ENCODE results near the gene MYPOP. TPM values are rescaled to one million over a fixed set of nuclear protein-coding genes. Genes with fewer than 3 reads are reported as not detected.

MYPOP gene
- total RNA-seq, 4 donors from 2014 or later: 4.1 to 17.7 (median 14.2) TPM

- Histone ChIP-seq H3K27ac (no peak overlapping the region), H3K9me3 (no peaks in the 10 kb centered on the region), H3K36me3 (no peaks in the 10 kb centered on the region), H3K27me3 (no peaks in the 10 kb centered on the region), H3K4me1 (no peaks in the 10 kb centered on the region), H3K4me3 (no peak overlapping the region)
- no peak for DNase-seq
- TF ChIP-seq CTCF (IDR thresholded peaks at IDR 0.05) (no peak), POLR2A (IDR thresholded peaks at IDR 0.05) (no peak)
Observed at GRCh38 chr19:45918721-45919120, 16.3 kb upstream of the MYPOP start.

GRCh38 chr19:45917421-45918091 is 15.1 kb upstream of the MYPOP start:
- TF ChIP-seq CTCF (IDR thresholded peaks at IDR 0.05): no peak
- no peak for TF ChIP-seq POLR2A (IDR thresholded peaks at IDR 0.05)
- no peak for DNase-seq
- Histone ChIP-seq H3K36me3 (no peaks in the 10 kb centered on the region), H3K27ac (no peak overlapping the region), H3K27me3 (no peaks in the 10 kb centered on the region), H3K9me3 (no peaks in the 10 kb centered on the region), H3K4me1 (no peaks in the 10 kb centered on the region), H3K4me3 (no peak overlapping the region)

GRCh38 chr19:45913874-45914830 is 11.7 kb upstream of the MYPOP start, which contains the start of gene NANOS2:
Gene NANOS2, minus strand, starts transcription at chr19:45914778. Its CDS starts 85 bp downstream, at chr19:45914693.
- DNase-seq: no peak
- no peak for TF ChIP-seq CTCF (IDR thresholded peaks at IDR 0.05)
- TF ChIP-seq POLR2A (IDR thresholded peaks at IDR 0.05): no peak
- no peaks in the 10 kb centered on the region for H3K36me3 ChIP-seq
- H3K4me3 ChIP-seq: no peak within 1 kb of the TSS
- no peak within 1 kb of the TSS for H3K27ac ChIP-seq
- H3K27me3 ChIP-seq: no peaks in the 10 kb centered on the region
- no peaks in the 10 kb centered on the region for H3K9me3 ChIP-seq
- H3K4me1 ChIP-seq: no peaks in the 10 kb centered on the region

- Histone ChIP-seq H3K27ac (no peak overlapping the region), H3K27me3 (no peaks in the 10 kb centered on the region), H3K4me3 (no peak overlapping the region), H3K36me3 (no peaks in the 10 kb centered on the region), H3K4me1 (no peaks in the 10 kb centered on the region), H3K9me3 (no peaks in the 10 kb centered on the region)
- no peak for TF ChIP-seq POLR2A (IDR thresholded peaks at IDR 0.05)
- no peak for TF ChIP-seq CTCF (IDR thresholded peaks at IDR 0.05)
- DNase-seq: no peak
Observed at GRCh38 chr19:45911291-45911690, 8.9 kb upstream of the MYPOP start.

- no peak for TF ChIP-seq POLR2A (IDR thresholded peaks at IDR 0.05)
- TF ChIP-seq CTCF (IDR thresholded peaks at IDR 0.05): no peak
Observed at GRCh38 chr19:45908956-45909355, 6.5 kb upstream of the MYPOP start.

More at GRCh38 chr19:45908956-45909355, 6.5 kb upstream of the MYPOP start:
- Histone ChIP-seq H3K27ac (no peak overlapping the region), H3K4me3 (no peak overlapping the region), H3K9me3 (no peaks in the 10 kb centered on the region), H3K4me1 (no peaks in the 10 kb centered on the region), H3K27me3 (no peaks in the 10 kb centered on the region), H3K36me3 (no peaks in the 10 kb centered on the region)
- no peak for DNase-seq
